Ishikawa (cell line): Measurements from ENCODE around the gene AK1.

Experiments
- CEBPB ChIP-seq: IDR thresholded peaks from 2 replicates; pipeline ENCODE4 v1.6.1; 2012
- CREB1 ChIP-seq: IDR thresholded peaks from 2 replicates; pipeline ENCODE4 v1.6.1; 2012; ENCODE audit warnings: low read depth
- EGR1 ChIP-seq: IDR thresholded peaks from 2 replicates; pipeline ENCODE4 v1.6.1; 2012
- EP300 ChIP-seq: IDR thresholded peaks from 2 replicates; pipeline ENCODE4 v1.6.1; 2012; ENCODE audit warnings: borderline replicate concordance
- FOXM1 ChIP-seq: IDR thresholded peaks from 2 replicates; pipeline ENCODE4 v1.6.1; 2012; ENCODE audit warnings: low read depth, borderline replicate concordance
- NFIC ChIP-seq: IDR thresholded peaks from 2 replicates; pipeline ENCODE4 v1.6.1; 2012
- RAD21 ChIP-seq: IDR thresholded peaks from 2 replicates; pipeline ENCODE4 v1.6.1; 2012; ENCODE audit warnings: low read depth
- TAF1 ChIP-seq: IDR thresholded peaks from 2 replicates; pipeline ENCODE4 v1.6.1; 2012; ENCODE audit warnings: low read depth, mild to moderate bottlenecking
- TCF12 ChIP-seq: IDR thresholded peaks from 2 replicates; pipeline ENCODE4 v1.6.1; 2012; ENCODE audit warnings: low read depth
- TEAD4 ChIP-seq: IDR thresholded peaks from 2 replicates; pipeline ENCODE4 v1.6.1; 2012
- YY1 ChIP-seq: IDR thresholded peaks from 2 replicates; pipeline ENCODE4 v1.6.1; 2012; ENCODE audit warnings: low read depth
- ZBTB7A ChIP-seq: IDR thresholded peaks from 2 replicates; pipeline ENCODE4 v1.6.1; 2012; ENCODE audit warnings: low read depth
- TF ChIP-seq, protein P1 (sequence below): IDR thresholded peaks from 2 replicates; pipeline ENCODE4 v1.6.1; 2012
- TF ChIP-seq, protein P2 (sequence below): IDR thresholded peaks from 2 replicates; pipeline ENCODE4 v1.6.1; 2012
- TF ChIP-seq, protein P3 (sequence below): IDR thresholded peaks from 2 replicates; pipeline ENCODE4 v1.6.1; 2012; ENCODE audit warnings: low read depth, mild to moderate bottlenecking

Gene AK1

DNA sequence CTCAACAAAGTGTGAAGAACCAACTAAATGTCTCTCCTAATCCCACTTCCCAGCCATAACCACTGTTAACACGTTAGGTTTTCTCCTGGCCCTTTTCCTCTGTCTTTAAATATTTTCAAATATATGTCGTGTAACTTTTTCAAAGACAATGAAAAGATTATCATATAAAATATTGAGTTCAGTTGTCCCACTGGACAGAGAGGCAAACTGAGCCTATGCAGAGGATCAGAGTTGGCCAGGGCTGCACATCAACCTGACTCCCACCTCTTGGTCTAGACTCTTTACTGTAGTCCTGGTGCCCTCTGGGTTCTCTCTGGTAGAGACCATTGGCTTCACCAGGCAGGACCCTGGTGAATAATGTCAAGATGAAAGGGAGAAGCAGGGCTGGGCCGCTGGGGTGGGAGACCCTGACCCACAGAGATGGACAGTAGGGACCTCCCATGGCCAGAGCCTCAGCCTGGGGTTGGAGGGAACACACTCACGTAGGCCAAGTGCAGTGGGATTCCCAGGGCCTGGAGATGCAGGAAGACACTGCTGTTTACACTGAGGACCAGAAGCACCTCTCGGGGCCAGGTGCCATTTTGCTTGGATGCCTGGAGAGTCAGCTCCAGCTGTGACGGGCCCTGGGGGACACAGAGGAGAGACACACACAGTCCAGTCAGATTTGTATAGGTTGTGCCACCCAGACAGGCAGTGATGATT is 48.1 kb downstream of the AK1 start:
- TF ChIP-seq CREB1 = no peak
- TF ChIP-seq, protein P1, sequence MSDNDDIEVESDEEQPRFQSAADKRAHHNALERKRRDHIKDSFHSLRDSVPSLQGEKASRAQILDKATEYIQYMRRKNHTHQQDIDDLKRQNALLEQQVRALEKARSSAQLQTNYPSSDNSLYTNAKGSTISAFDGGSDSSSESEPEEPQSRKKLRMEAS = no peak
- TF ChIP-seq YY1 = no peak
- TF ChIP-seq CEBPB = no peak
- TF ChIP-seq, protein P2, sequence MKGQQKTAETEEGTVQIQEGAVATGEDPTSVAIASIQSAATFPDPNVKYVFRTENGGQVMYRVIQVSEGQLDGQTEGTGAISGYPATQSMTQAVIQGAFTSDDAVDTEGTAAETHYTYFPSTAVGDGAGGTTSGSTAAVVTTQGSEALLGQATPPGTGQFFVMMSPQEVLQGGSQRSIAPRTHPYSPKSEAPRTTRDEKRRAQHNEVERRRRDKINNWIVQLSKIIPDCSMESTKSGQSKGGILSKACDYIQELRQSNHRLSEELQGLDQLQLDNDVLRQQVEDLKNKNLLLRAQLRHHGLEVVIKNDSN = no peak
- TF ChIP-seq TAF1 = no peak
- TF ChIP-seq TEAD4 = no peak
- no peak for TF ChIP-seq EGR1
- no peak for TF ChIP-seq EP300
- TF ChIP-seq, protein P3, sequence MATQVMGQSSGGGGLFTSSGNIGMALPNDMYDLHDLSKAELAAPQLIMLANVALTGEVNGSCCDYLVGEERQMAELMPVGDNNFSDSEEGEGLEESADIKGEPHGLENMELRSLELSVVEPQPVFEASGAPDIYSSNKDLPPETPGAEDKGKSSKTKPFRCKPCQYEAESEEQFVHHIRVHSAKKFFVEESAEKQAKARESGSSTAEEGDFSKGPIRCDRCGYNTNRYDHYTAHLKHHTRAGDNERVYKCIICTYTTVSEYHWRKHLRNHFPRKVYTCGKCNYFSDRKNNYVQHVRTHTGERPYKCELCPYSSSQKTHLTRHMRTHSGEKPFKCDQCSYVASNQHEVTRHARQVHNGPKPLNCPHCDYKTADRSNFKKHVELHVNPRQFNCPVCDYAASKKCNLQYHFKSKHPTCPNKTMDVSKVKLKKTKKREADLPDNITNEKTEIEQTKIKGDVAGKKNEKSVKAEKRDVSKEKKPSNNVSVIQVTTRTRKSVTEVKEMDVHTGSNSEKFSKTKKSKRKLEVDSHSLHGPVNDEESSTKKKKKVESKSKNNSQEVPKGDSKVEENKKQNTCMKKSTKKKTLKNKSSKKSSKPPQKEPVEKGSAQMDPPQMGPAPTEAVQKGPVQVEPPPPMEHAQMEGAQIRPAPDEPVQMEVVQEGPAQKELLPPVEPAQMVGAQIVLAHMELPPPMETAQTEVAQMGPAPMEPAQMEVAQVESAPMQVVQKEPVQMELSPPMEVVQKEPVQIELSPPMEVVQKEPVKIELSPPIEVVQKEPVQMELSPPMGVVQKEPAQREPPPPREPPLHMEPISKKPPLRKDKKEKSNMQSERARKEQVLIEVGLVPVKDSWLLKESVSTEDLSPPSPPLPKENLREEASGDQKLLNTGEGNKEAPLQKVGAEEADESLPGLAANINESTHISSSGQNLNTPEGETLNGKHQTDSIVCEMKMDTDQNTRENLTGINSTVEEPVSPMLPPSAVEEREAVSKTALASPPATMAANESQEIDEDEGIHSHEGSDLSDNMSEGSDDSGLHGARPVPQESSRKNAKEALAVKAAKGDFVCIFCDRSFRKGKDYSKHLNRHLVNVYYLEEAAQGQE = no peak
- no peak for TF ChIP-seq ZBTB7A

DNA sequence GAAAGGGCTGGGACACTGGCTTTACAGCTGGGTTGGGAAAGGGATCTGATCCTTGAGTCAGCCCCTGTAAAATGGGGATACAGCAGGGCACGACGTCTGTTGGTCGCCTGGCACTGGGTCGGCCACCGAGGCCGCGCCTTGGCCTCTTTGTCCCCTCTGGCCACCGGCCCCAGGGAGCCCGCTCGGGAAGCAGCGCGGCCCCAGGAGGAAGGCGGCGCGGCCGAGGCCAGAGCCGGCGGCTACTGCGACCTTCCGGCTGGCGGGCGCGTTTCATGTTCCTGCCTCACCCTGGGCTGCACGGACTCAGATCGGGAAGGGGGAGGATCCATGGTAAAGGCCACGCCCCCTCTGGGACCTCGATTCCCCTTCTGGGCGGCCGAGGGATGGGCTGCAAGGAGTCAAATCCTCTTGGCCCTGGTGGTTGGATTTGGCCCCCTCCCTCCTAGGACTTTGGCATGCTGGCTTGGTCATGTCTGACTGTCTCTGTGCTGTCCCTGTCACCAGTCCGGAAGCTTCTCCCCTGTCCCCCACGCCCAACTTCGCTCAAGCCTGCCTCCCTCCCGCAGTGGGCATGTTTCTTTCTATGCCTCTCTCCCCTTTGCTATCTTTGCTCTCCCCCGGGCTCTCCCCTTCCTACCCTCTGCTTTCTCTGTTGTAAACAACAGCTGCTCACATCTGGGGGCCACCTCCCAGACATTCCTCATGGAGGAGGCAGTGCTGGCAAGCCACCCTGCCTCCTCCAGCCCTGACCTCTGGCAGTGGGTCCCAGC is 49.0 kb downstream of the AK1 start:
- TF ChIP-seq EGR1 = no peak
- TF ChIP-seq CEBPB = no peak
- TF ChIP-seq ZBTB7A = no peak
- TF ChIP-seq FOXM1 = no peak
- TF ChIP-seq, protein P3 = no peak
- TF ChIP-seq TEAD4 = no peak
- TF ChIP-seq, protein P2 = no peak
- TF ChIP-seq YY1 = no peak
- no peak for TF ChIP-seq EP300
- no peak for TF ChIP-seq RAD21
- no peak for TF ChIP-seq TCF12
- no peak for TF ChIP-seq CREB1
- TF ChIP-seq TAF1 = no peak
- TF ChIP-seq, protein P1 = no peak
- no peak for TF ChIP-seq NFIC

DNA sequence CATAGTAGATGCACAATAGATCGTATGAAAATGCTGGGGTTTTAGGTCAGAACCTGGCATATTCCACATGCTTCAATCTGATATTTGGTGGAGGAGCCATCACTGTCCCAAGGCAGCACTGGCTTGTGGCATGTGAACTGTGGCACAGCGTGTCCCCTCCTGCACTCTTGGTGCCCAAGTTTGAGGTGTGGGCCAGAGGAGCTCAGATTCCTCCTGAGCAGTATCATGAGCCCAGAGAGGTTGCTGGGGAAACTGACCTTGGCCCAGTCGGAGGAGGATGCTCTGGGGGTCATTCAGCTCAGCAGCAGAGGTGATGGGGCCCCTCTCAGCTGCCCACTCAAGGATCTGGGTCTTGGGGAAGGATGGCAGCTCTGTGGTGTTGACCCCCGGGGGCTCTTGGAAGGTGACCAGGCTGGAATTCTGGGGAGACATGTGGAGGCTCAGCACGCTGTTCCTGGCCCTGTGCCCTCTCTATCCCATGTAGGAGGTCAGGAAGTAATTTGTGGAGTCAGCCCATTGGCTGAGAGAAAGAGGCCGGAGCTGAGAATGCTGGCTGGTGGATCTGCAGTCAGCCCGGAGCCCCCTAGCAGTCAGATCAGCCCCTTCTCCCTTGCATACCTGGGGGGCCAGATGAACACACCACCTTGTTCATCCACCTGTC is 51.1 kb downstream of the AK1 start:
- TF ChIP-seq, protein P3 = no peak
- TF ChIP-seq TAF1 (no peak), YY1 (no peak), TCF12 (no peak), CEBPB (no peak), RAD21 (no peak), CREB1 (no peak), TEAD4 (no peak), EGR1 (no peak), NFIC (no peak), ZBTB7A (no peak), EP300 (no peak), FOXM1 (no peak)
- TF ChIP-seq, protein P2 = no peak
- TF ChIP-seq, protein P1 = no peak
